HepG2 (cell line): ENCODE data around the gene CLPTM1L. TPM values are rescaled to one million over a fixed set of nuclear protein-coding genes. Genes with fewer than 3 reads are reported as not detected.

Experiments
- ATAC-seq: fragments of 200-7000 bp; cut with Tn5 transposase; 3 replicates; pipeline ENCODE4 v1.9.1; 2020; ENCODE audit warnings: mild to moderate bottlenecking, moderate library complexity
- BruUV-seq: library from RNA; stranded (reverse); fragments of 400-500 nt; replicated peaks from 2 replicates; lab custom pipeline; 2021; lab: Mats Ljungman, UMichigan
- CTCF ChIA-PET: fragments of 300-600 bp; formaldehyde crosslinking; extraction: SDS; loops from one replicate; lab custom pipeline; 2021; ENCODE audit warnings: low total read pairs, inconsistent platforms, low intra/inter-chr PET ratio; lab: Yijun Ruan, JAX
- POLR2A ChIA-PET: fragments of 350-600 bp; sonication (Branson Sonifier 250); formaldehyde crosslinking; loops from one replicate; lab custom pipeline; 2020; ENCODE audit warnings: antibody characterized with exemption, inconsistent platforms; lab: Yijun Ruan, JAX
- DNase-seq: peaks from one replicate; pipeline ENCODE4 v3.0.0-alpha.2; 2015; ENCODE audit warnings: low spot score
- FAIRE-seq: peaks from 3 replicates; lab custom pipeline; 2011; peaks lifted over from hg19 to GRCh38; lab: Jason Lieb, UNC
- H2AFZ ChIP-seq: one replicate; pipeline ENCODE4 v1.6.1; 2011; ENCODE audit warnings: low read length, inconsistent platforms
- H3K27ac ChIP-seq: fragments of 300-600 bp; 3 replicates; pipeline ENCODE4 v1.8.0; 2011; ENCODE audit warnings: mixed run types, mild to moderate bottlenecking, mixed read lengths, low read length, inconsistent platforms; ENCODE audit not compliant: insufficient read depth; ENCODE audit errors: extremely low read length
- H3K27me3 ChIP-seq, 2 experiments: fragments of 200-600 bp in 1 of 2; 2 replicates in 1 of 2; 3 replicates in 1 of 2; pipeline versions ENCODE4 v1.6.0 to v1.8.0; 2011; ENCODE audit warnings: low read length in 2 of 2, mild to moderate bottlenecking in 2 of 2, moderate library complexity in 2 of 2, inconsistent platforms in 1 of 2; ENCODE audit not compliant: insufficient read depth in 2 of 2, control insufficient read depth in 1 of 2
- H3K36me3 ChIP-seq, 2 experiments: fragments of 200-600 bp in 1 of 2; replicated peaks in 1 of 2; 2 replicates in 1 of 2; 3 replicates in 1 of 2; pipeline versions ENCODE4 v1.5.1 to v1.8.0; 2011; ENCODE audit warnings: low read length in 2 of 2, inconsistent platforms in 1 of 2; ENCODE audit not compliant: insufficient read depth in 2 of 2, control insufficient read depth in 1 of 2
- H3K4me1 ChIP-seq: 2 replicates; pipeline ENCODE4 v1.5.1; 2012; ENCODE audit warnings: low read length, inconsistent platforms; ENCODE audit not compliant: insufficient read depth
- H3K4me2 ChIP-seq: 2 replicates; pipeline ENCODE4 v1.6.0; 2011; ENCODE audit warnings: low read depth, low read length, inconsistent platforms
- H3K4me3 ChIP-seq, 3 experiments: fragments of 200-600 bp in 1 of 3; sonication (generic), shearing (Covaris generic) in 1 of 3; replicated peaks in 1 of 3; 2 replicates each; pipeline ENCODE4 v1.5.1; 2011 to 2016; ENCODE audit warnings: low read length in 3 of 3, inconsistent platforms in 2 of 3, low read depth in 2 of 3, mild to moderate bottlenecking in 2 of 3, control low read depth in 1 of 3, mixed read lengths in 1 of 3; ENCODE audit not compliant: insufficient read depth in 1 of 3
- H3K79me2 ChIP-seq: one replicate; pipeline ENCODE4 v1.6.1; 2011; ENCODE audit warnings: low read length, inconsistent platforms; ENCODE audit not compliant: insufficient read depth
- H3K9ac ChIP-seq: 2 replicates; pipeline ENCODE4 v1.6.0; 2011; ENCODE audit warnings: mild to moderate bottlenecking, low read depth, low read length, inconsistent platforms; ENCODE audit not compliant: insufficient read depth
- H3K9me3 ChIP-seq: 2 replicates; pipeline ENCODE4 v1.5.1; 2012; ENCODE audit warnings: mild to moderate bottlenecking, low read length
- H4K20me1 ChIP-seq: 2 replicates; pipeline ENCODE4 v1.6.0; 2011; ENCODE audit warnings: inconsistent platforms, mild to moderate bottlenecking, low read length, moderate library complexity; ENCODE audit not compliant: insufficient read depth
- FOXC1 ChIP-seq: sonication (generic); formaldehyde crosslinking; IDR thresholded peaks from 2 replicates; pipeline ENCODE4 v1.8.0; 2022; ENCODE audit warnings: mild to moderate bottlenecking, missing genetic modification reagents, borderline replicate concordance
- POGZ ChIP-seq: sonication (generic); formaldehyde crosslinking; IDR thresholded peaks from 2 replicates; pipeline ENCODE4 v1.4.0; 2020; ENCODE audit warnings: mild to moderate bottlenecking, missing genetic modification reagents
- YY1 ChIP-seq: IDR thresholded peaks from 2 replicates; pipeline ENCODE4 v1.6.1; 2011; ENCODE audit warnings: low read length, low read depth, moderate library complexity, mild to moderate bottlenecking; ENCODE audit not compliant: insufficient read depth, insufficient replicate concordance
- ZBTB4 ChIP-seq: sonication (generic); formaldehyde crosslinking; IDR thresholded peaks from 2 replicates; pipeline ENCODE4 v1.4.0; 2020; ENCODE audit warnings: missing genetic modification reagents, mild to moderate bottlenecking, borderline replicate concordance
- ZC3H4 ChIP-seq: sonication (generic); formaldehyde crosslinking; IDR thresholded peaks from 2 replicates; pipeline ENCODE4 v1.4.0; 2020; ENCODE audit warnings: missing genetic modification reagents, borderline replicate concordance
- ZNF563 ChIP-seq: sonication (generic); formaldehyde crosslinking; IDR thresholded peaks from 2 replicates; pipeline ENCODE4 v1.8.0; 2022; ENCODE audit warnings: mild to moderate bottlenecking, moderate library complexity, missing genetic modification reagents
- ZNF660 ChIP-seq: sonication (generic); formaldehyde crosslinking; IDR thresholded peaks from 2 replicates; pipeline ENCODE4 v1.5.1; 2020; ENCODE audit warnings: mild to moderate bottlenecking, low read depth, missing genetic modification reagents, borderline replicate concordance
- WGBS: methylation state at CpG from one replicate; pipeline ENCODE4 v1.1.6; 2017; ENCODE audit warnings: low lambda C conversion rate; 5-methylcytosine and 5-hydroxymethylcytosine counted together
- in situ Hi-C: cut with HindIII; loops from 2 replicates; pipeline ENCODE4 v1.10.0; 2017; ENCODE audit warnings: low pct_unique_long_range_greater_than_20kb; ENCODE audit not compliant: extremely low pct_ligation_motif_present
- intact Hi-C: fragments of 100-400 bp; cut with micrococcal nuclease; formaldehyde crosslinking; loops from one replicate; pipeline ENCODE4 v1.10.0; 2022; ENCODE audit not compliant: unreplicated experiment
- polyA plus RNA-seq, 8 experiments: library from polyadenylated mRNA; depleted of rRNA in 3 of 8; stranded (reverse) in 7 of 8; unstranded in 1 of 8; fragments of >200 nt; fragmentation: Illumina TruSeq in 4 of 8; extraction: Trizol in 4 of 8; gene quantifications; 2 replicates each; pipeline versions ENCODE4 v1.2.1 to v1.2.3, GENCODE V29; 2011 to 2016; ENCODE audit warnings: low read depth in 4 of 8, missing spikeins in 1 of 8, mixed read lengths in 1 of 8; ENCODE audit not compliant: insufficient read depth in 1 of 8
- total RNA-seq, 5 experiments: library from RNA; depleted of rRNA; stranded (reverse); fragments of >200 nt; fragmentation: Illumina TruSeq; extraction: Trizol; gene quantifications; 2 replicates each; pipeline ENCODE4 v1.2.3, GENCODE V29; 2016; ENCODE audit warnings: low read depth in 1 of 5

Gene CLPTM1L
- total and polyA plus RNA-seq, 2 of the 13 experiments (the other 11 are each of a cell fraction or from before 2014, with no cell fraction given) = 80.3 to 124 TPM

DNA sequence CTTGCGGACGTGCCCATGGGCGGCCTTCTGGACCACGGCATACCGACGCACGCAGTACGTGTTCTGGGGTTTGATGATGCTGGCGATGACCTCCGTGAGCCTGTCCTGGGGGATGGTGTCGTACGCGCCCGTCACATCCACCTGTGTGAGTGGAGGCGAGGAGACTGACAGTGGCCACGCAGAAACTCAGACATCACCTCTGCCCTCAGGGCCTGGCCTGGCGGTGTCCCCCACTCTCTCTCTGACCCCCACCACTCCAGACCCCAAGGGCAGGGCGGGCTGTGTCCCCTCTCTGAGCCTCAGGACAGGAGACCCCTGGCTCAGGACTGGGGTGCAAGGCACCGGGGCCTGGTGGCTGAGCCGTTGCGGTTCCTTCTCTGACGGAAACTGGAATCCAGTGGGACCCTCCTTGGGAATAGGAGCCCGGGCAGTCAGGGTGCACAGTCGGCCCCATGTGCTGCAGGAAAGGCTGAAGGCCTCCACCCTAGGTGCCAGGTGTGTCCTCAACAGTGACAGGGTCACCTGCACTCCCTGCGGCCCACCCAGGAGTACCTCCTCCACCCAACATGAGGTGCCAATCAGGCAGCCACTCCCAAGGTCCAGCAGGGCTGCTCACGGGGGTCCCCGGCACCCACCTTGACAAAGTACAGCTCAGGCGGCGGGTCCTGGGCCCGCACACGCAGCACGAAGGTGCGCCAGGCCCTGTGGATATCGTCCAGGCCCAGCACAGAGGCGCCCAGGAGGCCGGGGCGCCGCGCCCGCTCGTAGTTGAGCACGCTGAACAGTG is 66.0 kb downstream of the CLPTM1L start:
- intact Hi-C loops (no loop called here), in situ Hi-C loops (no loop called here)
- no peak for FAIRE-seq
- Histone ChIP-seq H3K79me2 (no peaks in the 10 kb centered on the region), H3K4me3 (no peak overlapping the region), H3K27ac (no peak overlapping the region), H3K9ac (no peak overlapping the region), H3K4me1 (no peaks in the 10 kb centered on the region), H4K20me1 (no peaks in the 10 kb centered on the region), H3K4me2 (no peak overlapping the region), H3K36me3 (no peaks in the 10 kb centered on the region; a peak in 1 of 5 replicates), H3K9me3 (no peaks in the 10 kb centered on the region), H3K27me3 (peaks cover 0 to 17% of the 10 kb centered on the region in 2 experiments; a peak in 4 of 5 replicates), H2AFZ (no peak overlapping the region)
- POLR2A ChIA-PET = no interaction called here
- BruUV-seq = no TSS peak
- TF ChIP-seq POGZ (CRISPR knock-in tag) = no peak
- TF ChIP-seq ZNF563 = no peak
- no peak for TF ChIP-seq FOXC1
- no peak for TF ChIP-seq ZC3H4 (CRISPR knock-in tag)
- TF ChIP-seq ZNF660 = no peak
- TF ChIP-seq YY1 = no peak
- no peak for TF ChIP-seq ZBTB4 (CRISPR knock-in tag)
- no peak for DNase-seq
- ATAC-seq = no peak; the same call in 2 of the 3 replicates
- CTCF ChIA-PET = no interaction called here
- 69% methylated on average over 8 of the region's 42 CpGs for WGBS
